ENCODE data around the gene TICAM1. TPM values are rescaled to one million over a fixed set of nuclear protein-coding genes. Genes with fewer than 3 reads are reported as not detected.

The TICAM1 gene
- total RNA-seq, 1 experiment from 2014 or later: 0.48 TPM

GRCh38 chr19:4839192-4839591 is 7.7 kb upstream of the TICAM1 start:
- H2AK5ac ChIP-seq (ENCODE audit: insufficient read length, low read length): no peak overlapping the region
- no peak overlapping the region for H3K4ac ChIP-seq (ENCODE audit: low read depth, low read length)
- H3K18ac ChIP-seq (ENCODE audit: insufficient read length, low read depth, low read length): no peak overlapping the region
- no peak overlapping the region for H4K8ac ChIP-seq (replicated peaks; ENCODE audit: insufficient read length, low read depth, low read length)
- H3K4me1 ChIP-seq (ENCODE audit: insufficient read depth, low read length): no peaks in the 10 kb centered on the region
- TF ChIP-seq, protein P1, sequence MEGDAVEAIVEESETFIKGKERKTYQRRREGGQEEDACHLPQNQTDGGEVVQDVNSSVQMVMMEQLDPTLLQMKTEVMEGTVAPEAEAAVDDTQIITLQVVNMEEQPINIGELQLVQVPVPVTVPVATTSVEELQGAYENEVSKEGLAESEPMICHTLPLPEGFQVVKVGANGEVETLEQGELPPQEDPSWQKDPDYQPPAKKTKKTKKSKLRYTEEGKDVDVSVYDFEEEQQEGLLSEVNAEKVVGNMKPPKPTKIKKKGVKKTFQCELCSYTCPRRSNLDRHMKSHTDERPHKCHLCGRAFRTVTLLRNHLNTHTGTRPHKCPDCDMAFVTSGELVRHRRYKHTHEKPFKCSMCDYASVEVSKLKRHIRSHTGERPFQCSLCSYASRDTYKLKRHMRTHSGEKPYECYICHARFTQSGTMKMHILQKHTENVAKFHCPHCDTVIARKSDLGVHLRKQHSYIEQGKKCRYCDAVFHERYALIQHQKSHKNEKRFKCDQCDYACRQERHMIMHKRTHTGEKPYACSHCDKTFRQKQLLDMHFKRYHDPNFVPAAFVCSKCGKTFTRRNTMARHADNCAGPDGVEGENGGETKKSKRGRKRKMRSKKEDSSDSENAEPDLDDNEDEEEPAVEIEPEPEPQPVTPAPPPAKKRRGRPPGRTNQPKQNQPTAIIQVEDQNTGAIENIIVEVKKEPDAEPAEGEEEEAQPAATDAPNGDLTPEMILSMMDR (conservative IDR thresholded peaks at IDR 0.05): no peak
- WGBS (ENCODE audit: extremely low coverage, insufficient read length, low lambda C conversion rate): no CpG with 5 or more reads among the region's 17 CpGs
- no peak overlapping the region for H2BK20ac ChIP-seq (ENCODE audit: low read depth, low read length, poor library complexity, severe bottlenecking)
- H3K27me3 ChIP-seq (ENCODE audit: insufficient read depth, low read length): no peaks in the 10 kb centered on the region
- no peak overlapping the region for H3K23ac ChIP-seq (ENCODE audit: insufficient read length, low read depth, low read length)
- H2BK15ac ChIP-seq (ENCODE audit: low read depth, low read length): no peak overlapping the region
- Mint-ChIP-seq H3K4me3 (no peak overlapping the region; a peak in 1 of 5 replicates), H3K9me3 (no peaks in the 10 kb centered on the region), H3K36me3 (ENCODE audit: insufficient read depth in 1 of 3, low read depth in 3 of 3) (peaks cover 26 to 62% (median 60%) of the 10 kb centered on the region in 3 experiments), H3K27me3 (ENCODE audit: low read depth) (no peaks in the 10 kb centered on the region), H3K4me1 (no peaks in the 10 kb centered on the region), H3K27ac (no peak overlapping the region)
- no peak overlapping the region for H3K9ac ChIP-seq (ENCODE audit: extremely low read depth, insufficient read length, low read length)
- H3K9me3 ChIP-seq (ENCODE audit: control insufficient read depth, low read depth, low read length): no peaks in the 10 kb centered on the region
- no peak overlapping the region for H2AFZ ChIP-seq (ENCODE audit: low read length)
- no peak overlapping the region for H2BK12ac ChIP-seq (ENCODE audit: insufficient read length, low read depth, low read length)
- H3T11ph ChIP-seq (ENCODE audit: low read length): no peak overlapping the region
- no peak overlapping the region; the same call in 1 of the 2 replicates for H3K14ac ChIP-seq (ENCODE audit: insufficient read depth, low read length)
- H3K4me2 ChIP-seq (ENCODE audit: insufficient read depth, insufficient read length, low read length): no peak overlapping the region
- no peak overlapping the region for H2BK5ac ChIP-seq (ENCODE audit: insufficient read length, low read length)
- H3K23me2 ChIP-seq (ENCODE audit: insufficient read length, low read depth, low read length, poor library complexity, severe bottlenecking): no peaks in the 10 kb centered on the region
- H3K56ac ChIP-seq (ENCODE audit: insufficient read length, low read depth, low read length): no peak overlapping the region
- no peaks in the 10 kb centered on the region for H4K20me1 ChIP-seq (ENCODE audit: control insufficient read depth, insufficient read depth, insufficient read length)
- no peaks in the 10 kb centered on the region for H3K79me2 ChIP-seq (ENCODE audit: insufficient read depth, low read length)
- no peak overlapping the region for H4K91ac ChIP-seq (ENCODE audit: insufficient read length, low read depth, low read length)
- DNase-seq: no peak
- H3K27ac ChIP-seq (ENCODE audit: insufficient read length, low read depth, low read length): no peak overlapping the region
- no peak overlapping the region for H2BK120ac ChIP-seq (ENCODE audit: low read depth, low read length, poor library complexity, severe bottlenecking)
- H3K79me1 ChIP-seq (ENCODE audit: insufficient read depth, low read depth, low read length, poor library complexity, severe bottlenecking): no peaks in the 10 kb centered on the region
- H4K5ac ChIP-seq (ENCODE audit: insufficient read length, low read depth, low read length): no peak overlapping the region
